SK-N-SH (cell line): ENCODE data around the gene CHST15. TPM values are rescaled to one million over a fixed set of nuclear protein-coding genes. Genes with fewer than 3 reads are reported as not detected.

ENCODE experiments used
- CTCF ChIA-PET: fragments of 300-600, 350-600 bp; formaldehyde crosslinking; extraction: SDS; loops from one replicate; lab custom pipeline; 2021; lab: Yijun Ruan, JAX
- POLR2A ChIA-PET: fragments of 350-600 bp; sonication (Branson Sonifier 250); formaldehyde crosslinking; extraction: SDS; loops from one replicate; lab custom pipeline; 2020; ENCODE audit warnings: antibody characterized with exemption, inconsistent platforms; lab: Yijun Ruan, JAX
- DNase-seq: peaks from one replicate; pipeline ENCODE4 v3.0.0; 2012
- H2AFZ ChIP-seq: fragments of 200-600 bp; sonication (generic); 2 replicates; pipeline ENCODE4 v1.8.1; 2016; ENCODE audit warnings: antibody characterized with exemption, mild to moderate bottlenecking, low read depth
- H3F3A ChIP-seq: fragments of 200-600 bp; sonication (generic); replicated peaks from 2 replicates; pipeline ENCODE3; 2016; ENCODE audit warnings: antibody characterized with exemption, mild to moderate bottlenecking; ENCODE audit not compliant: insufficient read depth
- H3K27ac ChIP-seq, 2 experiments: fragments of 200-500 bp in 1 of 2; fragments of 200-600 bp in 1 of 2; sonication (Bioruptor generic) in 1 of 2; sonication (generic), shearing (Covaris generic) in 1 of 2; 2 replicates each; pipeline versions ENCODE4 v1.5.1 to v1.6.1; 2014 to 2016; ENCODE audit warnings: low read depth in 2 of 2, inconsistent platforms in 1 of 2, low read length in 1 of 2, mild to moderate bottlenecking in 1 of 2, mixed read lengths in 1 of 2
- H3K27me3 ChIP-seq: fragments of 200-600 bp; sonication (generic), shearing (Covaris generic); 2 replicates; pipeline ENCODE4 v1.6.1; 2016; ENCODE audit warnings: mixed run types; ENCODE audit not compliant: insufficient read depth
- H3K36me3 ChIP-seq, 2 experiments: fragments of 200-500 bp in 1 of 2; fragments of 200-600 bp in 1 of 2; sonication (Bioruptor generic) in 1 of 2; sonication (generic) in 1 of 2; replicated peaks in 1 of 2; 2 replicates each; pipeline versions ENCODE3 to v1.5.1; 2014 to 2016; ENCODE audit warnings: low read length in 1 of 2, mild to moderate bottlenecking in 1 of 2; ENCODE audit not compliant: insufficient read depth in 2 of 2, control insufficient read depth in 1 of 2
- H3K4me1 ChIP-seq, 2 experiments: fragments of 200-500 bp in 1 of 2; fragments of 200-600 bp in 1 of 2; sonication (Bioruptor generic) in 1 of 2; sonication (generic), shearing (Covaris generic) in 1 of 2; 2 replicates each; pipeline versions ENCODE4 v1.5.1 to v1.6.1; 2014 to 2016; ENCODE audit warnings: low read depth in 1 of 2, low read length in 1 of 2, mixed run types in 1 of 2; ENCODE audit not compliant: insufficient read depth in 2 of 2, control insufficient read depth in 1 of 2
- H3K4me2 ChIP-seq: fragments of 200-600 bp; sonication (generic), shearing (Covaris generic); 2 replicates; pipeline ENCODE4 v1.6.1; 2017; ENCODE audit warnings: mixed run types
- H3K4me3 ChIP-seq, 2 experiments: fragments of 200-500 bp in 1 of 2; fragments of 200-600 bp in 1 of 2; sonication (Bioruptor generic) in 1 of 2; sonication (generic), shearing (Covaris generic) in 1 of 2; 2 replicates each; pipeline versions ENCODE4 v1.5.1 to v1.8.1; 2014 to 2016; ENCODE audit warnings: low read depth in 2 of 2, inconsistent platforms in 1 of 2, low read length in 1 of 2, mild to moderate bottlenecking in 1 of 2, mixed read lengths in 1 of 2, moderate library complexity in 1 of 2
- H3K79me2 ChIP-seq: fragments of 200-600 bp; sonication (generic); 2 replicates; pipeline ENCODE4 v1.8.1; 2017; ENCODE audit warnings: mild to moderate bottlenecking; ENCODE audit not compliant: insufficient read depth
- H3K9ac ChIP-seq: fragments of 200-600 bp; sonication (generic); 2 replicates; pipeline ENCODE4 v1.6.1; 2017; ENCODE audit warnings: mixed run types
- H3K9me2 ChIP-seq: fragments of 200-600 bp; sonication (generic); 2 replicates; pipeline ENCODE4 v1.6.1; 2017; ENCODE audit warnings: mixed run types
- H3K9me3 ChIP-seq: fragments of 200-600 bp; sonication (generic); 2 replicates; pipeline ENCODE4 v1.6.1; 2017; ENCODE audit warnings: mixed run types, mild to moderate bottlenecking, moderate library complexity
- H4K20me1 ChIP-seq: fragments of 200-600 bp; sonication (generic); 2 replicates; pipeline ENCODE4 v1.6.1; 2017; ENCODE audit warnings: mild to moderate bottlenecking, mixed run types; ENCODE audit not compliant: insufficient read depth
- CHD2 ChIP-seq: fragments of 150-350 bp; IDR thresholded peaks from 2 replicates; pipeline ENCODE4 v1.6.1; 2018; ENCODE audit warnings: low read length; ENCODE audit not compliant: partially characterized antibody
- GABPA ChIP-seq: IDR thresholded peaks from 2 replicates; pipeline ENCODE4 v1.4.0; 2012; ENCODE audit warnings: low read depth, mild to moderate bottlenecking
- JUND ChIP-seq: IDR thresholded peaks from 2 replicates; pipeline ENCODE4 v1.4.0; 2012
- MEF2A ChIP-seq: IDR thresholded peaks from 2 replicates; pipeline ENCODE4 v1.4.0; 2012; ENCODE audit warnings: low read depth, borderline replicate concordance
- NFIC ChIP-seq: IDR thresholded peaks from 2 replicates; pipeline ENCODE4 v1.4.0; 2012; ENCODE audit warnings: borderline replicate concordance
- RAD21 ChIP-seq: IDR thresholded peaks from 2 replicates; pipeline ENCODE4 v1.6.1; 2012; ENCODE audit warnings: mild to moderate bottlenecking, low read length
- SIN3A ChIP-seq: IDR thresholded peaks from 2 replicates; pipeline ENCODE4 v1.6.1; 2012; ENCODE audit warnings: low read depth, mild to moderate bottlenecking, low read length, moderate library complexity, borderline replicate concordance
- SMC3 ChIP-seq: IDR thresholded peaks from 2 replicates; pipeline ENCODE4 v1.6.1; 2012; ENCODE audit warnings: low read depth, low read length, improper control_type of control experiment
- TAF1 ChIP-seq: IDR thresholded peaks from 2 replicates; pipeline ENCODE4 v1.6.1; 2012; ENCODE audit warnings: low read depth, mild to moderate bottlenecking, low read length, moderate library complexity, borderline replicate concordance
- TEAD4 ChIP-seq: IDR thresholded peaks from 2 replicates; pipeline ENCODE4 v1.4.0; 2012; ENCODE audit warnings: mild to moderate bottlenecking, borderline replicate concordance; ENCODE audit not compliant: insufficient read depth
- whole genome bisulfite sequencing: methylation state at CpG from one replicate; pipeline ENCODE4 v1.1.6; 2017; ENCODE audit warnings: low lambda C conversion rate; 5-methylcytosine and 5-hydroxymethylcytosine counted together
- polyA plus RNA-seq, 3 experiments: library from polyadenylated mRNA; depleted of rRNA; stranded (reverse); fragments of >200 nt; gene quantifications; 2 replicates each; pipeline ENCODE4 v1.2.3, GENCODE V29; 2012
- TF ChIP-seq, protein P1 (sequence below): fragments of 150-350 bp; IDR thresholded peaks from 2 replicates; pipeline ENCODE4 v1.6.1; 2017; ENCODE audit warnings: antibody characterized with exemption, low read length, low read depth, borderline replicate concordance
- TF ChIP-seq, protein P2 (sequence below): fragments of 200-600 bp; sonication (generic); IDR thresholded peaks from 2 replicates; pipeline ENCODE4 v1.6.1; 2017; ENCODE audit warnings: antibody characterized with exemption, mild to moderate bottlenecking, moderate library complexity

The CHST15 gene
- polyA plus RNA-seq, 1 of the 3 experiments (the other 2 are of a cell fraction), result 0.02 TPM

DNA sequence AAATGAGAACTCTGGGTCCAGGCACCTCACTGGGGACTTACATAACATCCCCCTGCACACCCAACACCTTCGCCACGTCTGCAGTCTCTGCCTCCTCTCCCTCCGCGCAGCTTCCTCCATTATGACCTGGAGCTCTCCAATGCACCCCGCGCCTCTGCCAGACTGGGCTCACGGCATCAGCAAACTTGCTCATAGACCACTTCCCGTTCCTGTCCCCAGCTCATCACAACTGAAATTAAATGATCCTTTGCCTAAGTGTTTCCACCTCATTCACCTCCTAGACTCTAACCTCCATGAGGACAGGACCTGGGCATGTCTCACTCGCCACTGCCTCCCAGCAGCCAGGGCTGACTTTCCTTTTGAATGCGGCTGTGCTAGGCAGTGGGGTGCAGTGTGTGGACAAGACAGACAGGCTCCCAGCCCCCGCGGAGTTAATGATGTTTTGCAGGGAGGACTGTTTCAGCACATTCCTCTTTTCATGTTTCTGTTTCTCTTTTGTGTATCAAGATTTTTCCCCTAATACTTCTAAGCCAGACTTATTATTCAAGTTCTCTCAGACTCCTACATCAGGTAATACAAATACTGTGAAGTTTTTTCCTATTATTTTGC, 18.8 kb downstream of the CHST15 start:
- no peak overlapping the region for H3K9ac ChIP-seq
- H2AFZ ChIP-seq, result no peak overlapping the region
- H3K79me2 ChIP-seq, result no peaks in the 10 kb centered on the region
- no peaks in the 10 kb centered on the region for H3K9me2 ChIP-seq
- no peak for TF ChIP-seq TAF1
- TF ChIP-seq CHD2, result no peak
- TF ChIP-seq, protein P1, sequence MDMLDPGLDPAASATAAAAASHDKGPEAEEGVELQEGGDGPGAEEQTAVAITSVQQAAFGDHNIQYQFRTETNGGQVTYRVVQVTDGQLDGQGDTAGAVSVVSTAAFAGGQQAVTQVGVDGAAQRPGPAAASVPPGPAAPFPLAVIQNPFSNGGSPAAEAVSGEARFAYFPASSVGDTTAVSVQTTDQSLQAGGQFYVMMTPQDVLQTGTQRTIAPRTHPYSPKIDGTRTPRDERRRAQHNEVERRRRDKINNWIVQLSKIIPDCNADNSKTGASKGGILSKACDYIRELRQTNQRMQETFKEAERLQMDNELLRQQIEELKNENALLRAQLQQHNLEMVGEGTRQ, result no peak
- no peak for TF ChIP-seq MEF2A
- CTCF ChIA-PET, result interaction anchor here (0.6 to 15.3 kb wide), 5 partner anchors 10 to 314 kb away, joined by 3 to 111 read pairs (median 3); no protein-coding TSS in a partner anchor
- no peak overlapping the region for H3K4me3 ChIP-seq
- no peaks in the 10 kb centered on the region for H4K20me1 ChIP-seq
- POLR2A ChIA-PET, result no interaction called here
- no peaks in the 10 kb centered on the region for H3K9me3 ChIP-seq
- no peaks in the 10 kb centered on the region for H3F3A ChIP-seq
- H3K27ac ChIP-seq, result no peak overlapping the region
- DNase-seq, result no peak
- H3K36me3 ChIP-seq, result no peaks in the 10 kb centered on the region
- WGBS, result 68% methylated on average over 11 of the region's 12 CpGs
- H3K27me3 ChIP-seq, result no peaks in the 10 kb centered on the region
- no peak overlapping the region for H3K4me2 ChIP-seq
- H3K4me1 ChIP-seq, result peaks cover 0 to 25% of the 10 kb centered on the region in 2 experiments; a peak in 2 of 4 replicates

DNA sequence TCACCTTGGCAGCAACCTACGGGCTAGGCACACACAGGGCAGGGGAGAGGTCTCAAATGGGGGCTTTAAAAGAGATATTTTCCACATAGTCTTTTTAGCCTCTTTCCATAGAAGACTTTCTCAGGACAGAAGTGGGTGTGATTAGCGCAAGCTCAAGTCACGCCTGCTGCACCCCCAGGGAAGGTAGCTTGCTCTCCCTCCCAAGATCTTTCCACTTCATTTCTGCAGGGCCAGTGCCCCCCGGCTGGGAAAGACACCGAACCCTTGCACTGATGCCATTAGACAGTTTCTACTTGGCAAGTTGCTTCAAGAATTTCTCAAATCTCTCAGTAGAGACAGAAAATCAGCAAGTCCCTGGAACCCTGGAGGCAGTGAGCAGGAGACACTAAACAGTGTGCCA, 19.4 kb downstream of the CHST15 start:
- DNase-seq, result no peak
- no peak overlapping the region for H3K4me2 ChIP-seq
- no peaks in the 10 kb centered on the region for H3K27me3 ChIP-seq
- no peak for TF ChIP-seq MEF2A
- no peak for TF ChIP-seq GABPA
- no peak for TF ChIP-seq NFIC
- no peaks in the 10 kb centered on the region for H3K36me3 ChIP-seq
- CTCF ChIA-PET, result interaction anchor here (15.3 kb wide), 1 partner anchor 78 kb away, joined by 111 read pairs; no protein-coding TSS in a partner anchor
- no peak overlapping the region for H3K27ac ChIP-seq
- no peaks in the 10 kb centered on the region for H3K79me2 ChIP-seq
- no peak overlapping the region for H2AFZ ChIP-seq
- no peaks in the 10 kb centered on the region for H3F3A ChIP-seq
- no peaks in the 10 kb centered on the region for H3K9me2 ChIP-seq
- H3K9me3 ChIP-seq, result no peaks in the 10 kb centered on the region
- POLR2A ChIA-PET, result no interaction called here
- 76% methylated on average over 4 of the region's 5 CpGs for WGBS
- no peak overlapping the region for H3K9ac ChIP-seq
- no peak overlapping the region for H3K4me3 ChIP-seq
- H3K4me1 ChIP-seq, result peaks cover 0 to 25% of the 10 kb centered on the region in 2 experiments; a peak in 2 of 4 replicates
- no peaks in the 10 kb centered on the region for H4K20me1 ChIP-seq

DNA sequence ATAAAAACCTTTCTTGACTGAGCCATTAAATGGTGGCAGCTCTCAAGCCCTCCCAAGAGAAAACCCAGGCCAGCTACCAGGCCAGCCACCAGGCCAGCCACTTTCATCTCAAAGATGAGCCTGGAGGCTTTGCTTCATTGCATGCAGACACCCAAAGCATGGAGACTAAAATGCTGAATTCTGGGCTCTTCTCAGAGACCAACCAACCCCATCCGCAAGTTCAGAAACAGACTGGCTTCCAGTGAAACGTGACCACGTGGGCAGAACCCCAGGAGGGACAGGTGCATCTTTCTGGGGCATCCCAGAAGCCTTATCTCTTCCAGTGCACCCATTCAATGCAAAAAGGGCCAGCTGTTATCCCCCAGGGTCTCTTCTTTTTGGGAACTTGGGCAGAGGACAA, 20.9 kb downstream of the CHST15 start:
- CTCF ChIA-PET, result interaction anchor here (0.8 to 15.3 kb wide), 2 partner anchors 76 to 313 kb away, joined by 3 to 111 read pairs; no protein-coding TSS in a partner anchor
- Histone ChIP-seq H3K4me2 (no peak overlapping the region), H3K9ac (no peak overlapping the region), H3K79me2 (no peaks in the 10 kb centered on the region), H3K4me3 (no peak overlapping the region), H3K36me3 (no peaks in the 10 kb centered on the region), H3K27ac (no peak overlapping the region), H4K20me1 (no peaks in the 10 kb centered on the region), H2AFZ (no peak overlapping the region), H3K9me2 (no peaks in the 10 kb centered on the region), H3K27me3 (no peaks in the 10 kb centered on the region), H3F3A (no peaks in the 10 kb centered on the region), H3K9me3 (no peaks in the 10 kb centered on the region), H3K4me1 (peaks cover 0 to 18% of the 10 kb centered on the region in 2 experiments; a peak in 2 of 4 replicates)
- no peak for TF ChIP-seq SIN3A
- no peak for TF ChIP-seq RAD21
- no peak for TF ChIP-seq SMC3
- TF ChIP-seq JUND, result no peak
- TF ChIP-seq, protein P1, result no peak
- TF ChIP-seq TEAD4, result no peak
- TF ChIP-seq, protein P2, sequence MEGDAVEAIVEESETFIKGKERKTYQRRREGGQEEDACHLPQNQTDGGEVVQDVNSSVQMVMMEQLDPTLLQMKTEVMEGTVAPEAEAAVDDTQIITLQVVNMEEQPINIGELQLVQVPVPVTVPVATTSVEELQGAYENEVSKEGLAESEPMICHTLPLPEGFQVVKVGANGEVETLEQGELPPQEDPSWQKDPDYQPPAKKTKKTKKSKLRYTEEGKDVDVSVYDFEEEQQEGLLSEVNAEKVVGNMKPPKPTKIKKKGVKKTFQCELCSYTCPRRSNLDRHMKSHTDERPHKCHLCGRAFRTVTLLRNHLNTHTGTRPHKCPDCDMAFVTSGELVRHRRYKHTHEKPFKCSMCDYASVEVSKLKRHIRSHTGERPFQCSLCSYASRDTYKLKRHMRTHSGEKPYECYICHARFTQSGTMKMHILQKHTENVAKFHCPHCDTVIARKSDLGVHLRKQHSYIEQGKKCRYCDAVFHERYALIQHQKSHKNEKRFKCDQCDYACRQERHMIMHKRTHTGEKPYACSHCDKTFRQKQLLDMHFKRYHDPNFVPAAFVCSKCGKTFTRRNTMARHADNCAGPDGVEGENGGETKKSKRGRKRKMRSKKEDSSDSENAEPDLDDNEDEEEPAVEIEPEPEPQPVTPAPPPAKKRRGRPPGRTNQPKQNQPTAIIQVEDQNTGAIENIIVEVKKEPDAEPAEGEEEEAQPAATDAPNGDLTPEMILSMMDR, result no peak
- WGBS, result 23% methylated on average over 3 of the region's 3 CpGs
- no peak for DNase-seq
- POLR2A ChIA-PET, result no interaction called here
